Measurements from ENCODE around the gene NSUN4.

Gene NSUN4

DNA sequence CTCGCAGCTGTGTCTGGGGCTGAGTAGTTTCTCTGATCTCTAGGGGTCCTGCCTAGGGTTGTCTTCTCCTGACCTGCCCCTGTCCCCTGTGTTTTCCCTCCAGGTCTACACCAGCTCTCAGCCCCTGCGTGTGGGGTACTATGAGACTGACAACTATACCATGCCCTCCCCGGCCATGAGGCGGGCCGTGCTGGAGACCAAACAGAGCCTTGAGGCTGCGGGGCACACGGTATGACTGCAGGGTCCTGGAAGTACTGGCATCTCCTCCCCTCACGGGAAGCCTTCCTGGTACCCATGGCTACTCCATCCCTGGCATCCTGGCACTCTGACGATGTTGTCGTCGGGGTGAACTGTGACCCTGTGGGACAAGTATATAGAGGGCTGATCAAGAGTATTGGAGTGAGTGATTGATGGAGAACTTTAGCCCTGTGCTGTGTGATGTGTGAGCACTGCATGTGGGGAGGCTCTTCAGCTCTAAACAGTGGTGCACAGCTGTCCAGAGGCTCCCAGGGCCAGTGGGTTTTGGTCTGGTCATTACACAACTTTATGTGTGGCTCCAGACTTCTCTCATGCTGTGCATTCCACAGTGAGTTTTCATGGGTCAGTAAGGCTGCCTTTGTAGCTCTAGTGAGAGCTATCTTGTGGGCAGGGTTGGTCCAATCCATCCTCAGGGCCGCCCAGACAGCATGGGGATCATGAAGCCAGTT lies 67.9 kb downstream of the NSUN4 start:
- DNase-seq: no peak

DNA sequence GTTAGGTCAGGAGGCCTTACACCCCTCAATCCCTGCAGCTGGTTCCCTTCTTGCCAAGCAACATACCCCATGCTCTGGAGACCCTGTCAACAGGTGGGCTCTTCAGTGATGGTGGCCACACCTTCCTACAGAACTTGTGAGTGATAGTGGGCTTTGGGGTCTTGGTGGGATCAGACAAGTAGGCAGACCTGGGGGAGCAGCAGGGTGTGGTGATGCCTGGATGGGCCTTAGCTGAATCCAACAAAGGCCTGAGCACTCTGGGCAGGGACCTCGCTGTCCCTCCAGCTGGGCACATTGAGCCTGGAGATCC lies 68.4 kb downstream of the NSUN4 start:
- DNase-seq: no peak

DNA sequence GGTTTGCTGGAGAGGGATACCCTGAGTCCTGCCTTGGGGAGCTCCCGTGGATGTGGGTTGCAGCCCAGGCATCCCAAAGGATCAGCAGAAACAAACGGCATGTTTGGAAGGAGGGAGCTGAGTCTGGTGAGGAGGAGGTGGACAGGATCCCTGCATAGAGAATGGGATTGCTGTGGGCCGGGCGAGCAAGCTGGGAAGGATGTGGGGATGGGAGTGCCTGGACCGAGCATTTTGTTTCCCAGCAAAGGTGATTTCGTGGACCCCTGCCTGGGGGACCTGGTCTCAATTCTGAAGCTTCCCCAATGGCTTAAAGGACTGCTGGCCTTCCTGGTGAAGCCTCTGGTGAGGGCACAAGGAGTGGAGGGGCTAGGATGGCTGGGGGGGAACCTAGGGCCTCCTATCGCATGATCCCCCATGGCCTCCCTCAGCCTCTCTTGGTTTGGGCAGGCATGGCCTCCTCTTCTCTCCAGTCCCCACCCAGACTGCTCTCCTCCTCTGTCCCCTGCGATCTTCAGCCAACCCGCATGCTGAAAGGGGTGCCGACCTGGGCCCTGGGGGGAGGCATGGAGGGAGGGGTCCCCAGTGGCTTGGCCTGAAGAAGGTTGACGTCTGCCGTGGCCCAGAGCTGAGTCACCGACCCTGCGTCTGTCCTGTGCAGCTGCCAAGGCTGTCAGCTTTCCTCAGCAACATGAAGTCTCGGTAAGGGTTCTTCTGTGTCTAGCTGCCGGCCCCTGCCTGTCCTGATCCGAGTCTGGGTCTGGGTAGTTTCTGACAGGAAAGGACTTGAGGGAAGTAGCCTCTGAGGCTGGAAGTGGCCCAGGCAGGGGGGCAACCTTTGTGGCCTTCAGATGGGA lies 69.8 kb downstream of the NSUN4 start:
- DNase-seq: no peak

DNA sequence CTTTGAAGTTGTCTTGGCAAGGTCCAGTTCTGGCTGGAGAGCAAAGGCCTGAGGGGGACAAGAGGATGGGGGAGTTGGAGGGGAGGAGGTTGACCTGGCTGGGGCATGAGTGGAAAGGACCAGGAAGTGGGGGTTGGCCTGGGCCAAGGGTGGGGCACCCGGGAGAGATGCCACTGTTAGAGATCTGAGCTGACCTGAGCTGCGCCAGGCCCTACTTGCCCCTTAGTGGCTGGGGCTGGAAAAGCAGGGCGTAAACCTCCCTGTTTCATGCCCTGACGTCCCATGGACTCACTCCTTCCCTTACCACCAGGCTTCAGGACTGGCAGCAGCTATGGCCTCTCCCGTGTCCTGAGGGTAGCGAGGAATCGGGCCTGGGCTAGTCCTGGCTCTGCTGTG lies 70.4 kb downstream of the NSUN4 start:
- DNase-seq: no peak

All from NCI-H187 (cell line).